ENCODE measurements around the gene SPAG16.

Gene SPAG16

GRCh38 chr2:213284105-213285090 lies at the start of gene SPAG16:
SPAG16 (plus strand) TSS chr2:213284464.
- peak; percentile 98 for DNase-seq

- no peak for DNase-seq
Observed at GRCh38 chr2:213234641-213235040, 49.6 kb upstream of the SPAG16 start.

- DNase-seq = no peak
Observed at GRCh38 chr2:213235741-213236140, 48.5 kb upstream of the SPAG16 start.

DNA sequence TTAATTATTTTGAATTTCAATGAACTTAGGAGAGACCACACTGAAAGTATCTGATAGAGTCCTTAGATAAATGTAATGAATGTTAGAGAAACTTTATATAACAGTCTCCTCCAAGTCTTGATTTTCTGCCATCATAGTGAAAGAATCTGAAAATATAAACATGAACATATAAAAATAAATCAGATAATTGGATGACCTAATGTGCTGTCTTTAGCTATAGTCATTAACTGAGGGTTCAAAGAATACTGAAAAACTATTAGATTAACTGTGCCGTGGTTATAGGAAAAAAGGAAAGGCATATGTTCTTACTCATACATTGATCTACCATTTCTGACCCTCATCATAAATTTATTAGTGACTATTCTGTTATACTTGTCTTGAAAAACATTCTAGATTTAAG lies 47.0 kb upstream of the SPAG16 start:
- no peak for DNase-seq

- DNase-seq = no peak
Observed at GRCh38 chr2:213237787-213238186, 46.5 kb upstream of the SPAG16 start.

- no peak for DNase-seq
Observed at GRCh38 chr2:213238753-213239495, 45.3 kb upstream of the SPAG16 start.

- no peak for DNase-seq
Observed at GRCh38 chr2:213241817-213242216, 42.4 kb upstream of the SPAG16 start.

GRCh38 chr2:213242653-213243052 lies 41.6 kb upstream of the SPAG16 start:
- DNase-seq = no peak

DNA sequence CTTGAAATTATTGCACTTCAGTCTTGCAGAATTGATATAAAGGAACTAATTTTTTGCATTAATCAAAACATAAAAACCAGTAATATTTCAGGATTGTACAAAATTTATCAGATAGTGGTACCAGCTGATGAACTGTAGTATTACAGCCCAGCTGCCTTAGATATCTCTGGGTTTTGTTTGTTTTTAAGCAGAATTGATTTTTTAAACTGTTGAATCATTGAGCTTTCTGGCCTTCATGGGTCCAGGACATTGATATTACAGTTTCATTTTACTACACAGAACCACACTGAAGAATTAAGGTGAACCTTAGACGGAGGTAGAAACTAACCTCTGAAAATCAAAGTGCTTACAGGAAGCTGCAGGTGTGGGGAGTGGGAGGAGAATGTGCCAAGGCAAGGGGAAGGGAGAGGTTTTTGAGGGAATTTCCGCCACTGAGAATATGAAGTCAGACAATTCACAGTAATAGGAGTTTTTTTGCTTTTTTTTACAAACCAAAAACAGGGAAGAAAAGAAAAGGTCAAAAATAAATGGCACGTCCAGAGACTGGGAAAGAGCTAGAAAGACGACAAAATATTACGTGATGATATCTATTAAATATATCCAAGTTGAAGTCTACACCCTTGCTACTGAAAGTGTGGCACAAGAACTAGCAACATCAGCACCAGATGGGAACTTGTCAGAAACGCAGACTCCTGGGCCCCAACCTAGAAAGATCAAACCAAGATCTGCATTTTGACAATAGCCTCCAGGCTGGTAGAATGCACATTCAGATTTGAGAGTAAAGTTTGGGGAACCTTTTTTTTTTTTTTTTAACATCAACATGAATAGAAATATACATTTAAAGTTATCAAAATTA lies 40.8 kb upstream of the SPAG16 start:
- DNase-seq = no peak

DNA sequence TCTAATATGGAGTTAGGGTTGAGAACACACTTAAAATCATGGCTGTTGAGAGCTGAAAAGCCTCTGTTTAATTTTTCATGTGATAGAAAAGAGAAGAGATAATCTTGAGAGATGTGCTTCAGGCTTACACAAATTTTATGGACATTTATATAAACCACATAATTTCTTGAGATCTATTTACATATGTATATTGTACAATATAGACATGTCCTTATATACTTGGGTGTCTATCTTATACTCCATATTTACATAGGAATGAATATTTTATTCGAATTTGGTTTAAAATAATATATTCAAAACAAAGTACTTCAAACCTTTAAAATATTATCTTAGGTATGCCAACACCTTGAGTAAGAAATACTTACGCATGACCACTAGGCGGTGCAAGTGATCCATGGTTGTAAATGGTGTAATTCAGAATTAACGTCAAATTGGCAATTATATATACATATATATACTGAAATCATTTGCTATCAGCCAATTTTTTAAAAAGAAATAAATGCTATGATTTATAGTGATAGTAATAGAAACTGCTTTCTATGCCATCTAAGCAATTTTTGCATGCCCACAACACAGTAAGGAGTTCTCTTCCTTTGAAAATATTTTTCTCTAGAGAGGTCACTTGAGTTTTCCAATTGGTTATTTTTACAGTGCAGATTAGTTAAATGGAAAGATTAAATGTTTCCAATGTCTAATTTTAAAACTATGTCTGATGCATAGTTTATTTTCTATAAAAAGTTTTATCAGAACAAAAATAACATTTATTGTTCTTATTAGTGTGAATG lies 37.6 kb upstream of the SPAG16 start:
- DNase-seq = peak; percentile 16

DNA sequence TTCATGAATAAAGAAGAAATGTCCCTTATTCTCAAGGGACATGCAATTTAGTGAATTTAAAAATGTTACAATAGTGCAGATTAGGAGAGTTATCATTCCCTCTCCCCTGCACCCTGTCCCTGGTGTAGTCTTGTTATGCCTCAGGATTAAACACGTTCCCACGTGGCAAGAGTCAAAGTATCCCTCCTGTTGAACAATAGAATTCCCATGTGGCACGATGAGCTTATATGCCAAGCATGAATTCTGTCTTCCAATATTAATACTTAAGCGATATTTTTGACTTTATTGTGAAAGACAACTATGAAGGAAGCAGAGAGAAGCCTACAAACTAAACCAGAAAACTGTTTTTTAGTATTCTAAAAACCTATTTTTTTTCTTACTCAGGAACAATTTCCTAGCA lies 36.7 kb upstream of the SPAG16 start:
- DNase-seq = no peak

DNA sequence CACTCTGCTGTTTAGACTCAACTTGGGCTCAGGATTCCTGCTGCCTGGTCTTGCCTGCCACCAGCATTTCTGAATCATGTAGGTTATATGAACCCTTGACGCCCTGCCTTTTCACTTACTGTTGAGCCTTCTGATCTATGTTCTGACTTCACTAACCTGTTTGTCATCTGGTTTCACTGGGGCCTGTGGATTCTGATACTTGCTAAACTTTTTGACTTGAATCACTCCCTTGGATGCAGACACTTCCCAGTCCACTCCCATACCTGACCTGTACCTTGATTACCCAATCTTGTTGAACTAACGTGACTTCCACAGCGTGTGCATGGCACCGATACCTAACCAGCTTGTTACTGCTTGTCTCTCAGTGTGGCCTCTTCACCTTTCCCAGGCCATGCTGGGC lies 35.6 kb upstream of the SPAG16 start:
- DNase-seq = no peak

DNA sequence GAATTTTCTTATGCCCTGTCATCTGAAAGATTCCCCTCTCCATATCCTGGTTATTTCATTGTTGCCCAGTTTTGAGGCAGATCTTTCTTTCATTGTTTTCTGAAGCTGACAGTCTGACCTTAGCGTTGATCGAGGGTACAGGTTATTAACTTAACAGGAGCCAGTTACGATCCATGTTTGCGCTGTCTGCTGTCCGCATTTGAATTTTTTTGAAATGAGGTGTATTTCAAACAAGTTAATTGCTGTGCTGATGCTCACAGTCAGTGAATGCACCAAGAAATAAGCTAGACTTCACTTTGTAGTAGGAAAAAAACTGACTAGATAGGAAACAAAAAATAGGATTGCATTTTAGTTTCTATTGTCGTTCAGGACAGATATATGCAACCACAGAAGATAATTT lies 34.8 kb upstream of the SPAG16 start:
- DNase-seq = no peak

GRCh38 chr2:213251618-213252017 lies 32.6 kb upstream of the SPAG16 start:
- DNase-seq = peak; percentile 68

DNA sequence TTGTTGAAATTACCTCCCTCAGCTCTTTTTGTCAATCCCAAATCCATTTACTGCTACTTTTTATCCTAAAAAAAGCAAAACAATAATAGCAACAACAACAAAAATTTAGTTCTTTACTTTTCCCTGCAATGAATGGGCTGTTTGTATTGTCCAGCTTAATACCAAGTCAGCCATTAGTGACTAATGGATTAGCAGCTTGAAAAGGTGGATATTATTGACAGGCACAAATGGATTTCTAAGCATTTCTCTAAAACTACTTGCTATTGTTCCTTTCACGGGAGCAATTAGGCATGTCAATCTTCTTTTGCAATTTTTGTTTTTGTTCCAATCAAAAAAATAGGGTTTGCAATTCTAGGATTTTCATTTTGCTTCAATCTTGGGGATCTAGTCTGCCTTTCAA lies 32.1 kb upstream of the SPAG16 start:
- DNase-seq = no peak

DNA sequence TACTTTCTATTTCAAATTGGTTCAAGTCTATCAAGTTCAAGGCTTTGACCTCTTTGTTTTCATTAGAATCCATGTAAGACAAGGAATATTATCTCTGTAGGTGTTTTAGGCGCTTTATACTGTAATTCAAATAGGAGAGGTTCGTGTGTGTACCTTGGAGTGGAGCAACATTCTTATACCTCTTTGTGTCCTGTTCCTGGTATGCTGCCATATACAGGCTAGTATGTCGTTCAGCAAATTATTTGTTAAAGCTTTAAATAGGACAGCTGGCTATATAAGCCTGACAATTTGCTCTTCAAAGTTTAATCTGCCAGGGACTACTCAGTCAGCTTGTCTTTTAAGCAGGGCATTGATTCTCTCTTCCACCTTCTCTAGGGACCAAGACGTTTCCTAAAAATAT lies 31.1 kb upstream of the SPAG16 start:
- DNase-seq = no peak

DNA sequence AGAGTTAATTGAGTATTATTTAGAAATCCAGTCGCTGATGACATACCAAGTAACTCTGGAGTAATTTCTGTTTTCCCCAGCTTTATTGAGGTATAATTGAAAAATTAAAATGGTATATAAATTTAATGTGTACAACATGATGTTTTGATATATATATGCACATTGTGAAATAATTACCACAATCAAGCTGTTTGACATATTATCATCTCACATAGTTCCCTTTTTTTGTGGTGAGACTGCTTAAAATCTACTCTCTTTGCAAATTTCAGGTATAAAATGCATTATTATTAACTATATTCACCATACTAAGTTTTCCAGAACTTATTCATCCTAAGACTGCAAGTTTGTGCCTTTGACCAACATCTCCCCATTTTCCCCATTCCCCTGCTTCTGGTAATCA lies 25.0 kb upstream of the SPAG16 start:
- no peak for DNase-seq

DNA sequence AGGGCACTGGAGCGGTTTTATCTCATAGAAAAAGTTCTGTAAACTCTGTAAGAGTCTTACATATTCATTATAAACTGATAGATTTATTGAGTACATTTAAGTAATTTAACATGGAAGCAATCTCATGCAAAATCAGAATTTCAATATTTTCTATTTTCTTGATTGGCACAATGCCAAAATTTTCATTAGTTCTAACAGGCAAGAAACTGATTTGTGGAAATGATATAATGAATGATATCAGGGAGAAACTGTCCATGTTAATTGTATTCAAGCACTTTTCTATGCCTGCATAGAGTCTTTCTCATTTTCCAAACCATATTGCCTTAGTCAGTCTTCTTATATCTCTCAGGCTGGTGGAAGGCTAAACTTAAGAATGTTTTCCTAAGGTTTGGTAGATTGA lies 23.0 kb upstream of the SPAG16 start:
- DNase-seq = no peak

GRCh38 chr2:213261715-213262114 lies 22.5 kb upstream of the SPAG16 start:
- no peak for DNase-seq

DNA sequence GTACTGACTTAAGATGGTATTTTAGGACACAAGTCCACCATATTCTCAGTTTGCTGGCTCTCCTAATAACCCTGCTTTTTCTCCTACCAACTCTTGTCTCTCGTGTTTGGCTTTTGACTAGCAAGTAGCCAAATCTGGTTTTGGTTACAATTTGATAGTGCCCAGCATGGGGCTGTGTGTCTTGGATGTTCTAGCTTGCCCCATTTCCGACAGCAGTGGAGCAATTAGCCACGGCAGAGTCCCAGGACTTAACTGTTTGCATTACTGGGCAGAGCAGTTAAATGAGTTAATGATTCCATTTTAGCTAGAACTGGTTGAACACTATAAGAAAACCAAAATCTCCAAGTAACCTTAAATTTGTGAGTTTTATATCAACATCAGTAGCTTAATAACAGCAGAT lies 18.6 kb upstream of the SPAG16 start:
- no peak for DNase-seq

DNA sequence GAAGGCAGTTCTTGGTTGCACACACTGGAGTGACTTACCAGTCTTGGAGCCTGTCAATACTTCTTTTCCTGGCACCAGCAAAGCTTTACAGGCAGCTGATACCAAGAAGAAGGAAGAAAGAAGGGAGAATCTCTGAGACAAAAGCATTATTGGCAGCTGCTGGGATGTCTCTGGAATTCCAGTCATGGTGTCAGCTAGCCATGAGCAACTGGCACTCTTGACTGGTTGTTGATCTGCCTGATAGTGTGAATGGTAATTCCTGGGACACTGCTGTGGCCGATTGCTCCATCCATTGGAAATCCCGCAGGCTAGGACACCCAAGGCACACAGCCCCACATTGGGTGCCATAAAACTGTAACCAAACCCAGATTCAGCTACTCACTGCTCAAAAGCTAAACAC lies 17.8 kb upstream of the SPAG16 start:
- DNase-seq = no peak

DNA sequence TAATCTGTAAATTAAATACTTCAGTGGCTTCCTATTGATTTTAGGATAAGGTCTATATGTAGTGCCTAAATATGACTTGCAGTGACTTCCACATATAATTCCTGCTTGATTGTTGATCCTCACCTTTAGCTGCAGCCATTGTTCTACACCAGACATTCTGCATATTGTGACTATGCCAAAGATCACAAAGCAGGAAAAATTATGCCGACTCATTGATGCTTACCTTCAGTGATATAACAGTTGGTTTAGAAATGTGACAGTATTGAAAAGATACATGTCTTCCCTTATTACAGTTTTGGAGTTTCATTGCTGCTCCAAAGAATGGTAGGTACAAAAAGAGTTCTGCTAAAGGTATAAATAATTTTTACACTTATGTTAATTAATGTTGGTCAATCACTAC lies 12.3 kb upstream of the SPAG16 start:
- DNase-seq = no peak

Measured in NCI-H2171 (cell line).